ENCODE results near the gene TNFSF10. TPM values are rescaled to one million over a fixed set of nuclear protein-coding genes. Genes with fewer than 3 reads are reported as not detected.

The TNFSF10 gene
- total RNA-seq, 1 experiment from 2014 or later: not detected

Other genes starting within 250 kb of the TNFSF10 start
- not detected in 2 replicates for gene GHSR, start 75.0 kb downstream of the TNFSF10 start, total RNA-seq (2014; rRNA removed)
- gene NCEH1, start 187.6 kb upstream of the TNFSF10 start, total RNA-seq (2014; rRNA removed): 85.8 and 98.4 TPM in 2 replicates
- gene ECT2, start 227.3 kb upstream of the TNFSF10 start, total RNA-seq (2014; rRNA removed): 109 and 120 TPM in 2 replicates